Measurements from ENCODE around the gene SPSB1.

Gene SPSB1

DNA sequence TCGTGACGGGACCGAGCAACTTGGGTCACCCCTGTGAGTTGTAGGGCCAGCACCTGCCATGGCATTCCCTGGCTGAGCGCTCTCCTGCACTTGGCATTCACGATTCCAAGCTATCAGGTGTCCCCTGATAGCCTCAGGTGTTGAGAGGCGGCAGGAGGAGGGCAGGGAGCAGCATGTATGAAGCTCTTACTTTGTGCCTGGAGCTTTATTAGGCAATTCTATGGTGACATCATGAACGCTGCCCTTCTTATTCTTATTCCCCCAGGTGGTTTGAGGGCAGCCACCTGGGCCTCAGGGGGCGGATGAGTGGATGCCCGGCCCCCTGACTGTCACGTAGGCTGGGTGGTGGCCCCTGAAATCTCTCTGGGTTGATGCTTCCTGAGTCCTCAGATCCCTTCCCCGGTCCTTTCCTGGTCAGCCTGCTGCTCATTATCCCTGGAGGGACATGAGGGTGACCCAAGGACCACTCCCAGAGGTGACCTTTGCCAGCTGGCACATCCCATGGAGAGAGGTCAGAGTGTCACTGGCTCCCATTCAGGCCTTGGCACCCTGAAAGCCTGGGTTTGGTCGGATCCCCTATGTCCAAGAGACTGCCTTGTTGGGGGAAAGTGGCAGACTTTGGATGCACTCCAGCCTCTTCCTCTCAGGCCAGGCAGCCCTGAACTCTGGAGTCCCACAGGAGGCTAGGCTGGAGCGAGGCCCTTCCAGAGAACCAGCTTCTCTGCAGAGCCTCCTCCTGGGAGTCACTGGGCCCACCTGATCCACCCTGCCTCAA lies 51.9 kb downstream of the SPSB1 start:
- DNase-seq (ENCODE audit: low read depth) = no peak

DNA sequence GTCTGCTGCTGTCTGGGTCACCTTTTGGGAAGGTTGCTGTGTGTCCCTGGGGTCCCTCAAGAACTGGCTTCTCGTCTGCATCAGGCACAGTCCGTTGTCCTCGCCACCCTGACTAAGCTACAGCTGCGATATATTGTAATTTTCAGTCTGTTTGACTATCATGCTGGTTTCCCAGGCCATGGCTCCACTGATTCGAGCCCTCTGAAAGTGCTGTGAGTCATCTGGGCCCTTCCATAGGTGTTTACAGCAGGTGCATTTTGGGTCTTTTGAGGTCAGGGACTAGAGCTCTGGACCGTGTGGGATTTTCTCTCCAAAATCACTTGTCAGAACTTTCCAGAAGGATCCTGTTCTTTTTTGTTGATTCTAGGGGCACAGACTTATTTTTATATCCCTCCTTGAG lies 52.8 kb downstream of the SPSB1 start:
- no peak for DNase-seq (ENCODE audit: low read depth)

DNA sequence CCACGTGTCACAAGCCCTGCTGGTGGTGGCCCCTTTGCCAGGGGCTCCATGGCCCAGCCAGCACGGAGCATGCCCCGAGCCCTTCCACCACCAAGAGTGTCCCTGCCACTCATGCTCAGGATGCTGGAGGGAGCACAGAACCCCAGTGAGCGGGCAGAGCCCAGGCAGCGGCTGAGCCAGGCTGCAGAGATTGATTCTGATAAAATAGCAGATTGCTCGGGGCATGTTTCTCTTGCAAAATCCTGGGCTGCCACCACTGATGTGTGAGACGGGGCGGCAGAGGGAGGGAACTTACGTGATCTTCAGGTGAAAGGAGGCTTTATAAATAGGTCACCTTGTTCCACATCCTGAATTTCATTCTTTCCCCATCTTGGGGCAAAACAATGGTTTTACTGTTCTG lies 53.2 kb downstream of the SPSB1 start:
- DNase-seq (ENCODE audit: low read depth) = no peak

DNA sequence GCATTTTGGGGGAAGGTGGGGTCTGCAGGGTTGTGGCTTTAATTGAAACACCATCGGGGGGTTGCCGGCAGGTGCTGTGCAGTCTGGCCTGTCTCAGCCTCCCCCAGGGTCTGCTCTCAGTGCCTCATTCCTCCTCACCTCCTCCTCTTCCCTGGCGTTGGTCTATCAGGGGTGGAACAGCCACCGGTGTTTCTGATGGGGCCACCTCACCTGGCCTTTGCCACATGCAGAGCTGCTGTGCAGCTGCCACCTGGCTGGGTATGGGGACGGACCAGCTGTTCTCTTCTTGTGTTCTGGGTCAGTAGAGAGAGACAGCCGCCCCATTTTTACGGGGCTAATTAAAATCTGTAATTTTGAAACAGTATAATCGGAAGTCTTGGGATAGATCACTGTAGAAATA lies 53.9 kb downstream of the SPSB1 start:
- no peak for DNase-seq (ENCODE audit: low read depth)

DNA sequence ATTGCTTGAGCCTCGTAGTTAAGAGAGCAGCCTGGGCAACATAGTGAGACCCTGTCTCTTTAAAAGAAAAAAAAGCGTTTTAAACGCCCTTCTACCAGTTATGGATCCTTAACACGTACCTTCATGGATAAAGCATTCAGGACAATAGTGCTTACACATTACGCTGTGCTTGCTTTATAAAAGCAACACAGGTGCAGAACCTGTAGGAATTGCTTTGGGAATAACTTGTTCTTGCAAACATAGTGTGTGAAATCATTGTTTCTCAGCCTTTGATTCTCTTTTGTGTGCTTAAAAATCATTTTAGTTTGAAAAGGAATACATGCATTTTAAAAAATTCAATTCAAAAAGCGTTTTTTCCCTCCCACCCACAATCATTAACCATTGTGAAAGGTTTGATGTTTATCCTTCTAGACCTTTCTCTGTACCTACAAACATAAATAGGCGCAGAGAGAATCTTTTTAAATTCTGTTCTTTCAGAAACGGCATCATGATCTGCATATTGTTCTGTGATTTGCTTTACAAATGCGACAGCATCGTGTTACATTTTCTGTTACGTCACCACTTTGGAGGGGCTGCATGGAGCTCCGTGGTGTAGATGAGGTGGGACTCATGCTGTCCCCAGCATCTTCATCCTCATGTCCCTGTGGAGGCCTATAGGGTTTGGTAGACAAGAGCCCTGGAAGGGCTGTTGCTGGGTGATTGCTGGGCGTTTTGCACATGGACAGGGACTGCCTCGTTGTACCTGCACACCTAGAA lies 54.6 kb downstream of the SPSB1 start:
- DNase-seq (ENCODE audit: low read depth) = no peak

DNA sequence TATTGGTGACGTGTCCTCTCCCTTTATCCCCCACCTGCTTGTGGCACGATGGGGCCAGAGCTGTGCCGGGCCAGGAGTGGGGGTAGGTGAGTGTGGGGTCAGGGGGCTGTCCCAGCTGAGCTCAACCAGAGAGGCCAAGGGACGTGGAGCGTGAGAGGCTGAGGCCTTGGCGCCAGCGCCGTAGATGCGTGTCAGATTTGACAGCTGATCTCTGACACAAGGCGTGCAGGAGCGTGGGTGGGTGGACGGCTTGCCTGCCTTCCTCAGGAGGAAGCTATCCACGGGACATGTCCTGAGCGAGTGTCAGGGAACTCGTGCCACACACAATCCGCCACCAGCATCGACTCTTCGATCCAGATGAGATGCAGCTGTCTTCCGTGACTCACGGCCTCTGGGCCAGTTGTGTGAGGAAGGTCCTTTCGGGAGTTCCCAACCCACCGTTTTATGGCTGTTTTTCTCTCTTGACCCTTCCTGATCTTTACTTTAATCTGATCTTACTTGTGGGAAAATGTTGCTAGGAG lies 56.7 kb downstream of the SPSB1 start:
- DNase-seq (ENCODE audit: low read depth) = no peak

DNA sequence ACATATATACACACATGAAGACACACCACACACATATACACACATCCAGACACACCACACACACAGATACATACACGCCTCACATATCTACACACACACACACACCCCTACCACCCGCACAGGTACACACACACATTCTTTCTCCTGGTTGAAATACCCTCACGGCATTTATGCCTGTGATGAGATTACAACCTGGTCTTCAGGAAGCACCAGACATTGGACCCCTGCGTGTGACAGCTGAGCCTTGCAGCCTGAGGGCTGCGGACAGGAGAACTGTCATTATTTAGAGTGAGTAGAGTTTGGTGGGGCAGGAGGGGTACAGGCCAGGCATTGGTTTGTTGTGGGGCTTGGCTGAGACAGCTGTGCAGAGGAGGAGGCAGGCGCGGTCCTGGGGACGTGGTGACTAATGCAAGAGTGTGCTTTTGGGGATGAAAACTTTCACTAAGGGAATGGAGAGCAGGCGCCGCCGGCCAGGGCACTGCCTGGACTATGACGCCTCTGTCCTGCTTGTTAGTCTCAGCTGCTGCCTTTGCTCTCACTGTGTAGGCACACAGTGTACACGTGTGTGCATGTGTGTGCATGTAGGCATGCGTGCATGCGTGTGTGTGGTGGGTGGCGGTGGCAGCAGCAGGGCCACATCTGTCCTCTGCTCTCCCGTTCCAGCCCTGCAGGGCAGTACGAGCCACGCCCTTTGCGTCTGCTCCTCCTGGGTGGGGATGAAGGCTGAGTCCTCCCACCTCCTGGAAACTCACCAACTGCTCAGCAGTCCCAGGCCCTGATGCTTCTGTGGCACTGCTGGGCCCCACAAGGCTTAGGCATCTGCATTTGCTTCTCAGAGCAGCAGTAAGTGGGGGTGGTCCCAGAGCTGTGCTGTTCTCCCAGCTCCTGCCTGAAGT lies 57.6 kb downstream of the SPSB1 start:
- no peak for DNase-seq (ENCODE audit: low read depth)

DNA sequence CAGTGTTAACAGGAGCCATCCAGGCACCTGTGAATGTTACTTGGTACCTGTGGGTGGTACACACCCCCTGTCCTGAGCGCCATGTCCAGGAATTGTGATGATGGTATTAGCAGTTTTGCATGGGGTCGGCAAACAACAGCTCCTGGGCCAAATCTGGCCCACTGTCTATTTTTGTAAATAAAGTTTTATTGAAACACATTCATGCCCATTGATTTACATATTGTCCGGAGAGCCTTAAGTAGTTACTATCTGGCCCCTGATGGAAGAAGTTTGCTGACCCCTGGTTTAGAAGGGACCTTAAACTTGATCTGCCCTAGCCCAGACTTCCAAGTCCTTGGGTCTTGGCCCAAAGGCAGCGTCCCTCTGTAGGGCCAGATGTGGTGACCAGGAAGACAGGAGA lies 58.3 kb downstream of the SPSB1 start:
- no peak for DNase-seq (ENCODE audit: low read depth)

DNA sequence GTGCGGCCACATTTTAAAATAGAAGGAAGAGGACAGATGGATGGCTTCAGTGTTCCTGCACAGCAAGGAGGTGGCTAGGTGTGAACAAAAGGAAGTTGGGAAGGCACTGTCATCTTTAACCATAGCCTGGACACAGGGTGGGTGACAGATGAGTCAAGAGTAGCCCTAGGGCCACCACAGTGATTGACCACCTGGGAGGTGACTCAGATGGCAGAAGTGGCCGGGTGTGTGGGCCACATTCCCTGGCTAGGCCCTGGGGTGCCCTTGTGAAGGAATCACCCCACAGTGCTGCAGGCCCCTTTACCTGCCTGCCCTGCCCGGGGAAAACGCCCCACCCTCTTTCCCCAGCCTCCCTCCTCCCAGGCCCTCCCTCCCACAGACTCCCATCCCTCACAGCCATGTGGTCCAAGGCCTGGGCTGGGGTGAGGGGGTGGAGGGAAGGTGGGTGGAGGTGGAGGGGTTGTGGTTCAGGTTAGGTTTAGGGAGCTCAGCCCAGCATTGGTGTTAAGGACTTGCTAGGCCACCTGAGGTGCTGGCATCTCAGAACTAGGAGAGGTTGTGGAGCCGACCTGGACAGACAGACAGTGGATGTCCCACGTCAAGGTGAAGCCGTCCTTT lies 59.1 kb downstream of the SPSB1 start:
- no peak for DNase-seq (ENCODE audit: low read depth)

DNA sequence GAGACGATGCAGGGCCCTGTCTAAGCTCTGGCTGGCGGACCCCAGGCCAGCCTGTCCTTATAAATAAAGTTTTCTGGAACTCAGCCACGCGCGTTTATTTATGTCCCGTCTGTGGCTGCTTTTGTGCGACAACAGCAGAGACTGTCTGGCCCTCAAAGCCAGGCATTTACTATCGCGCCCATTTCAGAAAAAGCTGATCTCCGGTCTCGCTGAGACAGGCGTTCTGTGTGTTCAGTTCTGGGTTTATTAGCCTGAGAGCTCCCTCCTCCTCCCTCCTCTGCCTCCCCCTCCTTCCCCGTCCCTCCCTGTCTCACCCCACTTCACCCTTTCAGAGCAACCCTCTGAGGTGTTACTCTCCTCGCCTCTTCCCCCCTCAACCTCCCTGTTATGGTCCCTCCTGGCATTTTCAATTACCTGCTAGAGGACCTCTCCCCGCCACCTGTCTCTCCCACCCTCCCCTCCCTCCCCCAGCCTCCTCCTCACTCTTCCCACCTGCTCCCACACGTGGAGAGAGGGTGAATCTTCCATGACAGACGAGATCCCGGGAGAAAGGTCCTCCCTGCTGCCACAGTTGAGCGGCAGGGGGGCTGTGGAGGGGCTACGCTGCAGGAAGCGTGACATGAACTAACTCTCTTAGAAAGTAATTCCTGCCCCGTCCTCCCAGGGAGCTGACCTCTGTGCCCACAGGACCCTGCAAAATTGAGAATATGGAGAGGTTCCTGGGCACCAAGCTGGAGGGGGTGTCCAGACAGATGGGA lies 59.9 kb downstream of the SPSB1 start:
- no peak for DNase-seq (ENCODE audit: low read depth)

DNA sequence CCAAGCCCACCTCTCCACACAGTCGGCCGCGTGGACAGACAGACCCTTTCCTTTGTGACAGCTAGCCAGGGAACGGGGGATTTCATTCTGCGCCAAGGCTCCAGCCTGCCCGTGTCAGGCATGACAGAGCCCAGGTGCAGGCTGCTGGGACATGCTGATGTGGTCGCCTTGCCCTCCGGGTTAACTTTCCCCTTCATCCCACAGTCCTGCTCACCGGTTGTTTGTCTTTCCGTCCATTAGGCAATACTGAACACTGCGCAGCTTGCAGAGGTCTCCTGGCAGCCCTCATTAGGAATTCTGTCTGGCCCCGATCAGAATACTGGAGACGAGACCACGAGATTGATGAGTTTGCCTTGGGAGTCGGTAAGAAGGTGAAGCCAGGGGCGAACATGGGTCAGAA lies 62.8 kb downstream of the SPSB1 start:
- no peak for DNase-seq (ENCODE audit: low read depth)

DNA sequence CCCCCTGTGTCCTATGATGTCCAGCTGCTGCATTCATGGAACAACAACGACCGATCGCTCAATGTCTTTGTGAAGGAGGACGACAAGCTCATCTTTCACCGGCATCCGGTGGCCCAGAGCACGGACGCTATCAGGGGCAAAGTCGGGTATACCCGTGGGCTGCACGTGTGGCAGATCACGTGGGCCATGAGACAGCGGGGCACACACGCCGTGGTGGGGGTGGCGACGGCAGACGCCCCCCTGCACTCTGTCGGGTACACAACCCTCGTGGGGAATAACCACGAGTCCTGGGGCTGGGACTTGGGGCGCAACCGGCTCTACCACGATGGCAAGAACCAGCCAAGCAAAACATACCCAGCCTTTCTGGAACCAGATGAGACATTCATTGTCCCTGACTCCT lies 63.3 kb downstream of the SPSB1 start:
- no peak for DNase-seq (ENCODE audit: low read depth)

DNA sequence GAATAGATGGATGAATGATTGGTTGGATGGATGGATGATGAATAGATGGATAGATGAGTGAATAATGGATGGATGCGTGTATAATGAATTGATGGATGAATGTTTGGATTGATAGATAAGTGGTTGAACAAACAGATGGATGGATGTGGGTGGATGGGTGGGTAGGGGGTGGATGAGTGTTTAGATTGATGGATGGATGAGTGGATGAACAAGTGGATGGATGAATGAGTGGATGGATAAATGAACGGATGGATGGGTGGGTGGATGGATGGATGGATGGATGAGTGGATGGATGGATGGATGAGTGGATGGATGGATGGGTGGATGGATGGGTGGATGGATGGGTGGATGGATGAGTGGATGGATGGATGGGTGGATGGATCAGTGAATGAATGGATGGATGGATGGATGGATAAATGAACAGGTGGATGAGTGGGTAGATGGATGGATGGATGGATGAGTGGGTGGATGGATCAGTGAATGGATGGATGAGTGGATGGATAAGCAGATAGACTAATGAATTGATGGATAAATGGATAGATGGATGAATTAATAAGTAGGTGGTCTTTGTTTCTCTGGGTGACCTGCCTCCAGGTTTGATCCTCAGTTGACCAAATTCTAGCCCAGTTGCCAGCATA lies 64.3 kb downstream of the SPSB1 start:
- no peak for DNase-seq (ENCODE audit: low read depth)

DNA sequence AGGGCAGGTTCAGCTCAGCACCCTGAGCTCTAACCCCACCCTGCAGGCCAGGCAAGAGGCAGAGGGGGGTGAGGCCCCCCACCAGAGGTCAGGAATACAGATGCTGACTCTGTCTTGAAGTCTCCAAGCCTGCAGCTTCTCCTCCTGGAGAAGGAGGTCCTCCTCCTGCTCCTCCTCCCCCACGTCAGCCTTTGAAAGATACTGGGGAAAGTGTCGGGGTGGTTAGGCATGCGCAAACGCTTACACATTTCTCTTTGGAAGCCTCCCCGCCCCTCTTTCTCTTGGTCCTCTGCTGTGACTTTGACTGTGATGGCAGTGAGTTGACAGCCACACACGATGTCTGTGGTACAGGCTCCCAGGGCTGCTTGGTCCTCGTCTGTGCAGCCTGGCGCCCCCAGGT lies 65.3 kb downstream of the SPSB1 start:
- no peak for DNase-seq (ENCODE audit: low read depth)

DNA sequence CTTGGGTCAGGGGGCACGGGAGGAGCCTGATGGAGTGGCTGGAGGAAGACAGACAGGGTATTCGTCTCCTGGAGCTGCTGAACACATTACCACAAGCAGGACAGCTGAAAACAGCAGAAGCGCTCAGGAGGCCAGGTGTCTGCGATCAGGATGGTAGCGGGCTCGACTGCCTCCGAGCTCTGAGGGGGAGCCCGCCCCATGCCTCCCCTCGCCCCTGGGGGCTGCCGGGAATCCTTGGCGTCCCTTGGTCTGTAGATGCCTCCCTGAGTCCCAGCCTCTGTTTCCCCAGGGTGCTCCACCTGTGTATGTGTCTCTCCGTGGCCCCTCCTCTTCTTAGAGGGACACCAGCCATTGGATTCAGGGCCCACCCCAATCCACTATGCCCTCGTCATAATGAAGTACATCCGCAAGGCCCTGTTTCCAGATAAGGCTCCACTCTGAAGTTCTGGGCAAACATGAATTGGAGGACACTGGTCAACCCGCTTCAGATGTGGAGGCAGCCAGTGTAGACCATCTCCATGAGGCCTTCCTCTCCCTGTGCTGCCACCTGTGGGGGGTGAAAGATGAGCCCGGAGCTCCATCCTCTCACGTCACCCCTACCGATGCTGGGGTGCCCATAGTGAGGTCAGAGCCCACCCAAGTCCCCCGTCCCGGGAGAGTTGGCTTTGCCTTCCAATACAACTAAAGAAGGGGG lies 67.8 kb downstream of the SPSB1 start:
- no peak for DNase-seq (ENCODE audit: low read depth)

DNA sequence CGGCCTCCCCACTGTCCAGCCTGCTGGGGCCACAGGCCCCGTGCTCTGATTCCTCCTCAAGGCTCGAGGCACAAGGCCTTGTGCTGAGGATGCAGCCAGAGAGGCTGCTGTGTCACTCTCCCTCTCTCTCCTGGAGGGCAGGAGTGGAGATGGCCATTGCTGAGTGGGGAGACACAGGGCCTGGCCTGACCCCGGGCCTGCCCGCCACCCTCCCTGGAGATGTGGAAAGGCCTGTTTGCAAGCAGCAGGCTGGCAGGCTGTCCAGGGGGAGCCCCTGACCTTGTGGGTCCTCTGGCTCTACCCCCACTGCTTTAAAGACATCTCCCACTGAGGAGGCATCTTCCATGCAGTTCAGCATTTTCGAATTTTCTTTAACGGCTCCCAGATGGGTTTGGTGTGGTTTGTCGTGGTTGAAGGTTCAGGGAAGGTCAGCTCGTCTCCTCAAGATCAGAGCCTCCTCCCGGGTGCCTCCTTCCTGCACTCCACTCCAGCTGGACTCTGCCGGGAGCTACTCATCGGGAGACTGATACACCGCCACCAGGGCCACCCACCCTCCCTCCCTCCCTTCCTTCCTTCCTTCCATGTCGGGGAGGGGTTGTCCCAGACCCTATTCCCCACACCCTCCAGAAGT lies 69.1 kb downstream of the SPSB1 start:
- DNase-seq (ENCODE audit: low read depth) = no peak

DNA sequence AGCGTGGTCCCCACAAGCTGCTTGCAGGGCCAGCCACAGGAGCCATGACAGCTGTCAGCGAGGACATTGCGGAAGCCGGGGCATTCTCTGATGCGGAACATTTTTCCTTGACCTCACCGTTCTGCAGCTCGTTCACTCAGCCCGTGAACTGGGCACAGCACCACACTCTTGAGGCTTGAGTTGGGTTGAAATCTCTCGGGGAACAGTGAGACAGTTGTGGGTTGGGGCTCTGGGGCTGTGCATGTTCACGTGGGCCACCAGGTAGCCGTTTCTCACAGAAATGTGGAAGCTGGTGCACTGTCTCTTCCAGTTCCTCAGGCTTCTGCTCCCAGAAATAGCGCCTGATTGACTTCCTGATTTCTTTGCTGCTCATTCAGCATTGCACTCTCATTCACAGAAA lies 69.8 kb downstream of the SPSB1 start:
- DNase-seq (ENCODE audit: low read depth) = no peak

DNA sequence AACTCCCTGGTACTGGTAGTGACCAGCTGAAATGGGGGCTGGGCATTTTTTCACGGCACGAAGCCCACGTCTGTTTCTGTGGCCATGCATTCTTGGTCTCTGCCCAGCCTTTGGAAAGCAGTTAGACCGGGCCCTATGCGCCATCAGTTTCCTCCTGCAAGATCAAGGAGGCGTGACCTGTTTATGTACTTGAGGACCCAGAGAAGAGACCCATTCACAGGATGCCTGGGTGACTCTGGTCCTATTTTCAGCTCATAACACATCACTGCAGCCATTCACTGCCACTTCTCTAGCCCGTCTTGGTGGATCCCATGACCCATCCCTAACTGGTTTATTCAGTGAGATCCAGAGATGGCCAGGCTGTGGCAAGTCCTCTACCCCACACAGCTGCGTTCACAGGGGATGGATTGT lies 70.4 kb downstream of the SPSB1 start:
- DNase-seq (ENCODE audit: low read depth) = no peak

DNA sequence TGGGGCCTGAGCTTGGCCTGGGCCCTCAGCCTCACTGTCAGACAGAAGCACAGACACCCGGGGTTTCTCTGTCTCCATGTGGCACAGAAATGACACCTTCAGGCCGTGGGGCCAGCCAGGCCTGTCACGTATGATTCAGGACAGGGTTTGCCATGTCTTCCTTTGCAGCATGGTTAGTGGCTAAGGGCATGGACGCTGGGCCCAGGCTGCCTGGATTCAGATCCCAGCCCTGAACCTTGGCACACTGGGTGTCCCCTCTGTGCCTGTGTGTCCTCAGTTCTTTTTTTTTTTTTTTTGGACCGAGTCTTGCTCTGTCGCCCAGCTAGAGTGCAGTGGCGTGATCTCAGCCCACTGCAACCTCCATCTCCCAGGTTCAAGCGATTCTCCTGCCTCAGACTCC lies 73.6 kb downstream of the SPSB1 start:
- DNase-seq (ENCODE audit: low read depth) = no peak

All from GM04504 (cell line).